Measurements from ENCODE around the gene SLC6A19. TPM values are rescaled to one million over a fixed set of nuclear protein-coding genes. Genes with fewer than 3 reads are reported as not detected.

Gene SLC6A19
- total and polyA plus RNA-seq, 9 of the 15 experiments (the other 6 are each of a cell fraction or from before 2014, with no cell fraction given), result 0.03 to 1.6 (median 0.59) TPM

- Histone ChIP-seq H3K4me3 (no peak overlapping the region), H3K27me3 (ENCODE audit: control insufficient read depth in 2 of 2, insufficient read depth in 2 of 2, low read length in 2 of 2) (peaks cover 25 to 66% of the 10 kb centered on the region in 2 experiments; a peak in 4 of 5 replicates), H3K9me1 (ENCODE audit: control insufficient read depth, insufficient read depth, low read length) (no peaks in the 10 kb centered on the region), H3K9me3 (replicated peaks; ENCODE audit: control insufficient read depth, insufficient read depth, low read depth, low read length) (no peaks in the 10 kb centered on the region; the same call in 1 of the 2 replicates), H3K9ac (ENCODE audit: insufficient read depth in 1 of 2, low read depth in 2 of 2, low read length in 2 of 2) (no peak overlapping the region), H3K4me1 (replicated peaks in 1 of 2; ENCODE audit: control insufficient read depth in 2 of 2, insufficient read depth in 2 of 2, low read length in 2 of 2) (peaks cover 0 to 51% of the 10 kb centered on the region in 2 experiments; a peak in 1 of 5 replicates), H3K79me2 (ENCODE audit: control insufficient read depth, insufficient read depth, low read length) (no peaks in the 10 kb centered on the region), H2AFZ (ENCODE audit: low read depth, low read length) (no peak overlapping the region), H3K36me3 (ENCODE audit: control insufficient read depth, insufficient read depth, low read length) (no peaks in the 10 kb centered on the region), H3K4me2 (ENCODE audit: insufficient read depth, low read length) (no peak overlapping the region), H3K27ac (ENCODE audit: extremely low read depth, low read depth, low read length) (no peak overlapping the region), H4K20me1 (replicated peaks; ENCODE audit: control insufficient read depth, insufficient read depth, low read length) (no peaks in the 10 kb centered on the region; the same call in 1 of the 2 replicates)
- 21% methylated on average over 23 of the region's 23 CpGs for WGBS (ENCODE audit: insufficient coverage, low coverage, missing lambda C conversion rate)
- POLR2A ChIA-PET, result interaction anchor here (0.5 kb wide), 1 partner anchor 891 kb away, joined by 3 read pairs; no protein-coding TSS in a partner anchor
- ATAC-seq, result no peak
- CTCF ChIA-PET (ENCODE audit: low intra/inter-chr PET ratio), result no interaction called here
- in situ Hi-C loops (cut with MboI) (no loop called here), intact Hi-C loops (cut with micrococcal nuclease) (no loop called here)
- BruUV-seq (replicated peaks), result no TSS peak
- no peak for DNase-seq (ENCODE audit: extremely low read depth in 1 of 4, low spot score in 3 of 4)
- TF ChIP-seq ZNF316 (IDR thresholded peaks at IDR 0.05) (peak; percentile 16; the same call in 1 of the 2 replicates), KDM1A (IDR thresholded peaks at IDR 0.05) (peak in 1 of 2 experiments; percentile 25; a peak in 1 of 4 replicates), TRIM28 (IDR thresholded peaks at IDR 0.05) (0 out of 2 replicates have a peak, but pooled peaks have one; percentile 33), NRF1 (conservative IDR thresholded peaks at IDR 0.05 in 1 of 2, IDR thresholded peaks at IDR 0.05 in 1 of 2) (no peak), ZNF184 (CRISPR knock-in tag; IDR thresholded peaks at IDR 0.05) (peak; percentile 96), CBX3 (IDR thresholded peaks at IDR 0.05; ENCODE audit: borderline replicate concordance in 1 of 2, low read length in 2 of 2) (peak in 1 of 2 experiments; percentile 78; a peak in 2 of 3 replicates), MAFF (IDR thresholded peaks at IDR 0.05; ENCODE audit: low read length) (no peak), C11orf30 (IDR thresholded peaks at IDR 0.05; ENCODE audit: low read depth) (peak; percentile 16; the same call in 1 of the 2 replicates), DIDO1 (tag; IDR thresholded peaks at IDR 0.05; ENCODE audit: low read depth) (no peak), CREM (IDR thresholded peaks at IDR 0.05; ENCODE audit: low read depth) (peak; percentile 38; the same call in 1 of the 2 replicates)
- no peak for FAIRE-seq
Observed at GRCh38 chr5:1215320-1216096, 14.1 kb downstream of the SLC6A19 start.

Data from K562 (cell line).